Left ventricle myocardium inferior (tissue), 1 donor: ENCODE data around the gene AHNAK. TPM values are rescaled to one million over a fixed set of nuclear protein-coding genes. Genes with fewer than 3 reads are reported as not detected.

Experiments
- DNase-seq: peaks from one replicate; pipeline ENCODE4 v3.0.0-alpha.2; 2020
- H3K27ac ChIP-seq: fragments of 200-600 bp; replicated peaks from 2 replicates; pipeline ENCODE4 v1.8.0; 2021
- H3K27me3 ChIP-seq: fragments of 200-600 bp; 2 replicates; pipeline ENCODE4 v1.8.0; 2021; ENCODE audit warnings: low read depth
- H3K36me3 ChIP-seq: fragments of 200-600 bp; 2 replicates; pipeline ENCODE4 v1.8.0; 2021
- H3K4me1 ChIP-seq: fragments of 200-600 bp; 2 replicates; pipeline ENCODE4 v1.8.0; 2021
- H3K4me3 ChIP-seq: fragments of 200-600 bp; 2 replicates; pipeline ENCODE4 v1.8.0; 2021; ENCODE audit warnings: mild to moderate bottlenecking, moderate library complexity
- H3K9me3 ChIP-seq: fragments of 200-600 bp; replicated peaks from 2 replicates; pipeline ENCODE4 v1.8.0; 2021
- CTCF ChIP-seq: fragments of 200-600 bp; IDR thresholded peaks from 2 replicates; pipeline ENCODE4 v1.8.0; 2021; ENCODE audit warnings: antibody characterized with exemption, mild to moderate bottlenecking, borderline replicate concordance
- intact Hi-C: fragments of 100-400 bp; cut with micrococcal nuclease; formaldehyde crosslinking; loops from one replicate; pipeline ENCODE4 v1.11.0; 2022
- total RNA-seq: library from RNA; stranded (reverse); fragmentation: NEBNext Ultra II Directional; extraction: Animal tissue kit (Norgen Biotek cat#: 25700); gene quantifications from one replicate; pipeline ENCODE4 v1.2.1, GENCODE V29; 2021
- donor health status: DM: no; HTN: yes; CAD: no; lungs with severe emphysema.

Gene AHNAK
- total RNA-seq, 1 donor from 2014 or later: 290 TPM

- H3K27ac ChIP-seq: no peak overlapping the region
- peaks cover 61% of the 10 kb centered on the region for H3K36me3 ChIP-seq
- TF ChIP-seq CTCF: no peak
- H3K9me3 ChIP-seq: no peaks in the 10 kb centered on the region
- no peak overlapping the region for H3K4me3 ChIP-seq
- H3K27me3 ChIP-seq: no peaks in the 10 kb centered on the region
- no peak for DNase-seq
- intact Hi-C loops: no loop called here
- H3K4me1 ChIP-seq: peaks cover 44% of the 10 kb centered on the region
These were observed 32.6 kb upstream of the AHNAK start for GRCh38 chr11:62579252-62579651.

- no peak for DNase-seq
- intact Hi-C loops: no loop called here
- H3K36me3 ChIP-seq: peaks cover 57% of the 10 kb centered on the region
- H3K4me3 ChIP-seq: no peak overlapping the region
- TF ChIP-seq CTCF: no peak
- H3K4me1 ChIP-seq: peaks cover 46% of the 10 kb centered on the region
- H3K9me3 ChIP-seq: no peaks in the 10 kb centered on the region
- H3K27ac ChIP-seq: peak overlapping the region; percentile 94
- H3K27me3 ChIP-seq: no peaks in the 10 kb centered on the region
These were observed 31.9 kb upstream of the AHNAK start for GRCh38 chr11:62578541-62578940.

- Histone ChIP-seq H3K9me3 (no peaks in the 10 kb centered on the region), H3K4me1 (peaks cover 59% of the 10 kb centered on the region), H3K4me3 (peak overlapping the region; percentile 28), H3K36me3 (peaks cover 56% of the 10 kb centered on the region), H3K27ac (peak overlapping the region; percentile 94), H3K27me3 (no peaks in the 10 kb centered on the region)
- TF ChIP-seq CTCF: no peak
- intact Hi-C loops: no loop called here
- DNase-seq: no peak
These were observed 30.6 kb upstream of the AHNAK start for GRCh38 chr11:62577046-62577714.

- H3K4me3 ChIP-seq: peak overlapping the region; percentile 94
- intact Hi-C loops: no loop called here
- TF ChIP-seq CTCF: no peak
- no peaks in the 10 kb centered on the region for H3K9me3 ChIP-seq
- H3K27me3 ChIP-seq: no peaks in the 10 kb centered on the region
- peaks cover 65% of the 10 kb centered on the region for H3K4me1 ChIP-seq
- no peak for DNase-seq
- H3K27ac ChIP-seq: peak overlapping the region; percentile 94
- H3K36me3 ChIP-seq: peaks cover 57% of the 10 kb centered on the region
These were observed 29.2 kb upstream of the AHNAK start for GRCh38 chr11:62575837-62576236.

- intact Hi-C loops: no loop called here
- H3K4me1 ChIP-seq: peaks cover 70% of the 10 kb centered on the region
- peak overlapping the region; percentile 94 for H3K4me3 ChIP-seq
- no peaks in the 10 kb centered on the region for H3K9me3 ChIP-seq
- H3K27ac ChIP-seq: peak overlapping the region; percentile 94
- DNase-seq: no peak
- H3K36me3 ChIP-seq: peaks cover 61% of the 10 kb centered on the region
- H3K27me3 ChIP-seq: no peaks in the 10 kb centered on the region
- no peak for TF ChIP-seq CTCF
These were observed 28.6 kb upstream of the AHNAK start for GRCh38 chr11:62575156-62575555.
